SK-N-SH (cell line): ENCODE results near the gene C16orf74. TPM values are rescaled to one million over a fixed set of nuclear protein-coding genes. Genes with fewer than 3 reads are reported as not detected.

Source experiments
- CTCF ChIA-PET: fragments of 300-600, 350-600 bp; formaldehyde crosslinking; extraction: SDS; loops from one replicate; lab custom pipeline; 2021; lab: Yijun Ruan, JAX
- POLR2A ChIA-PET: fragments of 350-600 bp; sonication (Branson Sonifier 250); formaldehyde crosslinking; extraction: SDS; loops from one replicate; lab custom pipeline; 2020; ENCODE audit warnings: antibody characterized with exemption, inconsistent platforms; lab: Yijun Ruan, JAX
- DNase-seq: peaks from one replicate; pipeline ENCODE4 v3.0.0; 2012
- H2AFZ ChIP-seq: fragments of 200-600 bp; sonication (generic); 2 replicates; pipeline ENCODE4 v1.8.1; 2016; ENCODE audit warnings: antibody characterized with exemption, mild to moderate bottlenecking, low read depth
- H3F3A ChIP-seq: fragments of 200-600 bp; sonication (generic); replicated peaks from 2 replicates; pipeline ENCODE3; 2016; ENCODE audit warnings: antibody characterized with exemption, mild to moderate bottlenecking; ENCODE audit not compliant: insufficient read depth
- H3K27ac ChIP-seq, 2 experiments: fragments of 200-500 bp in 1 of 2; fragments of 200-600 bp in 1 of 2; sonication (Bioruptor generic) in 1 of 2; sonication (generic), shearing (Covaris generic) in 1 of 2; 2 replicates each; pipeline versions ENCODE4 v1.5.1 to v1.6.1; 2014 to 2016; ENCODE audit warnings: low read depth in 2 of 2, inconsistent platforms in 1 of 2, low read length in 1 of 2, mild to moderate bottlenecking in 1 of 2, mixed read lengths in 1 of 2
- H3K27me3 ChIP-seq: fragments of 200-600 bp; sonication (generic), shearing (Covaris generic); 2 replicates; pipeline ENCODE4 v1.6.1; 2016; ENCODE audit warnings: mixed run types; ENCODE audit not compliant: insufficient read depth
- H3K36me3 ChIP-seq, 2 experiments: fragments of 200-500 bp in 1 of 2; fragments of 200-600 bp in 1 of 2; sonication (Bioruptor generic) in 1 of 2; sonication (generic) in 1 of 2; replicated peaks in 1 of 2; 2 replicates each; pipeline versions ENCODE3 to v1.5.1; 2014 to 2016; ENCODE audit warnings: low read length in 1 of 2, mild to moderate bottlenecking in 1 of 2; ENCODE audit not compliant: insufficient read depth in 2 of 2, control insufficient read depth in 1 of 2
- H3K4me1 ChIP-seq, 2 experiments: fragments of 200-500 bp in 1 of 2; fragments of 200-600 bp in 1 of 2; sonication (Bioruptor generic) in 1 of 2; sonication (generic), shearing (Covaris generic) in 1 of 2; 2 replicates each; pipeline versions ENCODE4 v1.5.1 to v1.6.1; 2014 to 2016; ENCODE audit warnings: low read depth in 1 of 2, low read length in 1 of 2, mixed run types in 1 of 2; ENCODE audit not compliant: insufficient read depth in 2 of 2, control insufficient read depth in 1 of 2
- H3K4me2 ChIP-seq: fragments of 200-600 bp; sonication (generic), shearing (Covaris generic); 2 replicates; pipeline ENCODE4 v1.6.1; 2017; ENCODE audit warnings: mixed run types
- H3K4me3 ChIP-seq, 2 experiments: fragments of 200-500 bp in 1 of 2; fragments of 200-600 bp in 1 of 2; sonication (Bioruptor generic) in 1 of 2; sonication (generic), shearing (Covaris generic) in 1 of 2; 2 replicates each; pipeline versions ENCODE4 v1.5.1 to v1.8.1; 2014 to 2016; ENCODE audit warnings: low read depth in 2 of 2, inconsistent platforms in 1 of 2, low read length in 1 of 2, mild to moderate bottlenecking in 1 of 2, mixed read lengths in 1 of 2, moderate library complexity in 1 of 2
- H3K79me2 ChIP-seq: fragments of 200-600 bp; sonication (generic); 2 replicates; pipeline ENCODE4 v1.8.1; 2017; ENCODE audit warnings: mild to moderate bottlenecking; ENCODE audit not compliant: insufficient read depth
- H3K9ac ChIP-seq: fragments of 200-600 bp; sonication (generic); 2 replicates; pipeline ENCODE4 v1.6.1; 2017; ENCODE audit warnings: mixed run types
- H3K9me2 ChIP-seq: fragments of 200-600 bp; sonication (generic); 2 replicates; pipeline ENCODE4 v1.6.1; 2017; ENCODE audit warnings: mixed run types
- H3K9me3 ChIP-seq: fragments of 200-600 bp; sonication (generic); 2 replicates; pipeline ENCODE4 v1.6.1; 2017; ENCODE audit warnings: mixed run types, mild to moderate bottlenecking, moderate library complexity
- H4K20me1 ChIP-seq: fragments of 200-600 bp; sonication (generic); 2 replicates; pipeline ENCODE4 v1.6.1; 2017; ENCODE audit warnings: mild to moderate bottlenecking, mixed run types; ENCODE audit not compliant: insufficient read depth
- ELF1 ChIP-seq: IDR thresholded peaks from 2 replicates; pipeline ENCODE4 v1.4.0; 2012
- EP300 ChIP-seq, 2 experiments: IDR thresholded peaks; 2 replicates each; pipeline versions ENCODE4 v1.4.0 to v1.6.1; 2012; ENCODE audit warnings: borderline replicate concordance in 1 of 2, low read depth in 1 of 2, low read length in 1 of 2
- FOSL2 ChIP-seq: IDR thresholded peaks from 2 replicates; pipeline ENCODE4 v1.4.0; 2012; ENCODE audit warnings: low read depth, mild to moderate bottlenecking, moderate library complexity, borderline replicate concordance
- FOXM1 ChIP-seq: IDR thresholded peaks from 2 replicates; pipeline ENCODE4 v1.4.0; 2012; ENCODE audit warnings: low read depth, mild to moderate bottlenecking
- GABPA ChIP-seq: IDR thresholded peaks from 2 replicates; pipeline ENCODE4 v1.4.0; 2012; ENCODE audit warnings: low read depth, mild to moderate bottlenecking
- JUND ChIP-seq: IDR thresholded peaks from 2 replicates; pipeline ENCODE4 v1.4.0; 2012
- NRF1 ChIP-seq: IDR thresholded peaks from 2 replicates; pipeline ENCODE4 v1.6.1; 2012; ENCODE audit warnings: low read depth, mild to moderate bottlenecking, low read length
- POLR2AphosphoS5 ChIP-seq: IDR thresholded peaks from 2 replicates; pipeline ENCODE4 v1.6.1; 2012; ENCODE audit warnings: low read depth, low read length
- RCOR1 ChIP-seq: fragments of 150-350 bp; IDR thresholded peaks from 2 replicates; pipeline ENCODE4 v1.6.1; 2017; ENCODE audit warnings: antibody characterized with exemption, low read length
- RFX5 ChIP-seq: IDR thresholded peaks from 2 replicates; pipeline ENCODE4 v1.6.1; 2012; ENCODE audit warnings: mild to moderate bottlenecking, improper control_type of control experiment, low read length
- RXRA ChIP-seq: IDR thresholded peaks from 2 replicates; pipeline ENCODE4 v1.4.0; 2012; ENCODE audit warnings: low read depth, mild to moderate bottlenecking, borderline replicate concordance
- SIN3A ChIP-seq: IDR thresholded peaks from 2 replicates; pipeline ENCODE4 v1.6.1; 2012; ENCODE audit warnings: low read depth, mild to moderate bottlenecking, low read length, moderate library complexity, borderline replicate concordance
- SMC3 ChIP-seq: IDR thresholded peaks from 2 replicates; pipeline ENCODE4 v1.6.1; 2012; ENCODE audit warnings: low read depth, low read length, improper control_type of control experiment
- TAF1 ChIP-seq: IDR thresholded peaks from 2 replicates; pipeline ENCODE4 v1.6.1; 2012; ENCODE audit warnings: low read depth, mild to moderate bottlenecking, low read length, moderate library complexity, borderline replicate concordance
- YY1 ChIP-seq: IDR thresholded peaks from 2 replicates; pipeline ENCODE4 v1.4.0; 2012; ENCODE audit warnings: low read depth, mild to moderate bottlenecking
- WGBS: methylation state at CpG from one replicate; pipeline ENCODE4 v1.1.6; 2017; ENCODE audit warnings: low lambda C conversion rate; 5-methylcytosine and 5-hydroxymethylcytosine counted together
- polyA plus RNA-seq, 3 experiments: library from polyadenylated mRNA; depleted of rRNA; stranded (reverse); fragments of >200 nt; gene quantifications; 2 replicates each; pipeline ENCODE4 v1.2.3, GENCODE V29; 2012
- TF ChIP-seq, protein P1 (sequence below): fragments of 200-600 bp; sonication (generic); IDR thresholded peaks from 2 replicates; pipeline ENCODE4 v1.6.1; 2017; ENCODE audit warnings: antibody characterized with exemption, mild to moderate bottlenecking, moderate library complexity
- TF ChIP-seq, protein P2 (sequence below): IDR thresholded peaks from 2 replicates; pipeline ENCODE4 v1.4.0; 2012; ENCODE audit warnings: low read depth
- TF ChIP-seq, protein P3 (sequence below): fragments of 150-350 bp; IDR thresholded peaks from 2 replicates; pipeline ENCODE4 v1.6.1; 2017; ENCODE audit warnings: antibody characterized with exemption, low read length, low read depth, borderline replicate concordance
- TF ChIP-seq, protein P4 (sequence below): IDR thresholded peaks from 2 replicates; pipeline ENCODE4 v1.4.0; 2012; ENCODE audit warnings: low read depth, borderline replicate concordance
- TF ChIP-seq, protein P5 (sequence below): IDR thresholded peaks from 2 replicates; pipeline ENCODE4 v1.4.0; 2012; ENCODE audit warnings: low read depth, borderline replicate concordance

C16orf74 gene
- polyA plus RNA-seq, 1 of the 3 experiments (the other 2 are of a cell fraction), result 27.2 TPM

DNA sequence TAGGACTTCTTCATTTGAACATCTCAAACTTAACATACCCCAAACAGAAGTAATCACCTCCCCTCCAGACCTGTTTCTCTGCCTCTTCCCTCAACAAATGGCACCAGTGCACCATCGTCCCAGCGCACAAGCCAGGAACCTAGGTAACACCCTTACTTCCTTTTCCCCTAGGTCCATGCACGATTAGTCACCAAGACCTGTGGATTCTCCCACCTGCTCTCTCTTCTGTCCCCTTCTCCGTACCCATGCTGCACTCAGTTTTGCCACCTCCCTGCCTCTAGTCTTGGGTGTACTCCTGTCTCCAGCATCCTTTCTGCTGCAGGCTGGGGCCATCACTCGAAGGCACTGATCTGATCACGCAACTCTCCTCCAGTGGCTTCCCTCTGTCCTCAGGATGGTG, 45.3 kb upstream of the C16orf74 start:
- H4K20me1 ChIP-seq, result peaks cover 78% of the 10 kb centered on the region
- peaks cover 12 to 14% of the 10 kb centered on the region in 2 experiments; a peak in 2 of 4 replicates for H3K4me1 ChIP-seq
- H3K79me2 ChIP-seq, result peaks cover 100% of the 10 kb centered on the region
- no peak overlapping the region for H3K27ac ChIP-seq
- H3K36me3 ChIP-seq, result peaks cover 38 to 39% of the 10 kb centered on the region in 2 experiments
- TF ChIP-seq FOSL2 (no peak), JUND (no peak), EP300 (IDR thresholded peaks at IDR 0.05; ENCODE audit: borderline replicate concordance in 1 of 2, low read depth in 1 of 2, low read length in 1 of 2) (no peak), NRF1 (no peak), SMC3 (no peak), SIN3A (no peak), ELF1 (no peak), GABPA (no peak), RFX5 (no peak), RCOR1 (no peak), YY1 (no peak), POLR2AphosphoS5 (no peak), TAF1 (no peak), FOXM1 (no peak)
- TF ChIP-seq, protein P1, sequence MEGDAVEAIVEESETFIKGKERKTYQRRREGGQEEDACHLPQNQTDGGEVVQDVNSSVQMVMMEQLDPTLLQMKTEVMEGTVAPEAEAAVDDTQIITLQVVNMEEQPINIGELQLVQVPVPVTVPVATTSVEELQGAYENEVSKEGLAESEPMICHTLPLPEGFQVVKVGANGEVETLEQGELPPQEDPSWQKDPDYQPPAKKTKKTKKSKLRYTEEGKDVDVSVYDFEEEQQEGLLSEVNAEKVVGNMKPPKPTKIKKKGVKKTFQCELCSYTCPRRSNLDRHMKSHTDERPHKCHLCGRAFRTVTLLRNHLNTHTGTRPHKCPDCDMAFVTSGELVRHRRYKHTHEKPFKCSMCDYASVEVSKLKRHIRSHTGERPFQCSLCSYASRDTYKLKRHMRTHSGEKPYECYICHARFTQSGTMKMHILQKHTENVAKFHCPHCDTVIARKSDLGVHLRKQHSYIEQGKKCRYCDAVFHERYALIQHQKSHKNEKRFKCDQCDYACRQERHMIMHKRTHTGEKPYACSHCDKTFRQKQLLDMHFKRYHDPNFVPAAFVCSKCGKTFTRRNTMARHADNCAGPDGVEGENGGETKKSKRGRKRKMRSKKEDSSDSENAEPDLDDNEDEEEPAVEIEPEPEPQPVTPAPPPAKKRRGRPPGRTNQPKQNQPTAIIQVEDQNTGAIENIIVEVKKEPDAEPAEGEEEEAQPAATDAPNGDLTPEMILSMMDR, result no peak
- TF ChIP-seq, protein P2, sequence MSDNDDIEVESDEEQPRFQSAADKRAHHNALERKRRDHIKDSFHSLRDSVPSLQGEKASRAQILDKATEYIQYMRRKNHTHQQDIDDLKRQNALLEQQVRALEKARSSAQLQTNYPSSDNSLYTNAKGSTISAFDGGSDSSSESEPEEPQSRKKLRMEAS, result no peak
- TF ChIP-seq, protein P3, sequence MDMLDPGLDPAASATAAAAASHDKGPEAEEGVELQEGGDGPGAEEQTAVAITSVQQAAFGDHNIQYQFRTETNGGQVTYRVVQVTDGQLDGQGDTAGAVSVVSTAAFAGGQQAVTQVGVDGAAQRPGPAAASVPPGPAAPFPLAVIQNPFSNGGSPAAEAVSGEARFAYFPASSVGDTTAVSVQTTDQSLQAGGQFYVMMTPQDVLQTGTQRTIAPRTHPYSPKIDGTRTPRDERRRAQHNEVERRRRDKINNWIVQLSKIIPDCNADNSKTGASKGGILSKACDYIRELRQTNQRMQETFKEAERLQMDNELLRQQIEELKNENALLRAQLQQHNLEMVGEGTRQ, result no peak
- H3K9me2 ChIP-seq, result no peaks in the 10 kb centered on the region
- H3K9me3 ChIP-seq, result no peaks in the 10 kb centered on the region
- CTCF ChIA-PET, result no interaction called here
- POLR2A ChIA-PET, result no interaction called here
- H2AFZ ChIP-seq, result no peak overlapping the region
- DNase-seq, result no peak
- no peak overlapping the region for H3K9ac ChIP-seq
- WGBS, result 96% methylated on average over 6 of the region's 6 CpGs
- no peak overlapping the region for H3K4me3 ChIP-seq
- H3K4me2 ChIP-seq, result no peak overlapping the region
- H3F3A ChIP-seq, result no peaks in the 10 kb centered on the region
- no peaks in the 10 kb centered on the region for H3K27me3 ChIP-seq

DNA sequence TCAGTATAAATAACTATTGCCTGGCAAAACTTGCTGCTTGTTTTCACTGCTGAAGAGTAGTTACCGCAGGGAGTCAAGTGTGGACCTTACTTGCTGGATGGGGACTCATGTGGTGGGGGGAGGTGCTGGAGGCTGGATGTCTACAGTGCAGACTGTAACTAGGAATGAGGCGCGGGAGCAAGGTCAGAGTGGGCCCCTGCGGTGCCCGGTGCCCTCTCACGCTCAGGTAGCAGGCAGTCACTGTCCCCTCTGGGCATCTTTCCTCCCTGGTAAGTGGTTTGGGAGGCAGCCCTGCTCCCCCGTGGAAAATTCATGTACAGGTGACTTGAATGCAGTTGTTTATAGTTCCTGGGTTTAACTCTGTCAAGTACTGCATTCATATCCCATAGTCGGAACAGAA, 43.8 kb upstream of the C16orf74 start:
- ChIA-PET CTCF (interaction anchor here (0.7 to 1.4 kb wide), 2 partner anchors 25 to 35 kb away, joined by 3 read pairs; no protein-coding TSS in a partner anchor), POLR2A (no interaction called here)
- Histone ChIP-seq H3K79me2 (peaks cover 100% of the 10 kb centered on the region), H3K4me1 (peaks cover 4 to 7% of the 10 kb centered on the region in 2 experiments; a peak in 1 of 4 replicates), H3K4me3 (no peak overlapping the region), H3K27ac (no peak overlapping the region), H4K20me1 (peaks cover 81% of the 10 kb centered on the region), H3K36me3 (peaks cover 38 to 39% of the 10 kb centered on the region in 2 experiments), H2AFZ (no peak overlapping the region), H3K27me3 (no peaks in the 10 kb centered on the region), H3K9me3 (no peaks in the 10 kb centered on the region), H3K9me2 (no peaks in the 10 kb centered on the region), H3F3A (no peaks in the 10 kb centered on the region), H3K9ac (no peak overlapping the region), H3K4me2 (no peak overlapping the region)
- DNase-seq, result no peak
- whole genome bisulfite sequencing, result 84% methylated on average over 4 of the region's 8 CpGs
- TF ChIP-seq ELF1, result no peak
- TF ChIP-seq, protein P4, sequence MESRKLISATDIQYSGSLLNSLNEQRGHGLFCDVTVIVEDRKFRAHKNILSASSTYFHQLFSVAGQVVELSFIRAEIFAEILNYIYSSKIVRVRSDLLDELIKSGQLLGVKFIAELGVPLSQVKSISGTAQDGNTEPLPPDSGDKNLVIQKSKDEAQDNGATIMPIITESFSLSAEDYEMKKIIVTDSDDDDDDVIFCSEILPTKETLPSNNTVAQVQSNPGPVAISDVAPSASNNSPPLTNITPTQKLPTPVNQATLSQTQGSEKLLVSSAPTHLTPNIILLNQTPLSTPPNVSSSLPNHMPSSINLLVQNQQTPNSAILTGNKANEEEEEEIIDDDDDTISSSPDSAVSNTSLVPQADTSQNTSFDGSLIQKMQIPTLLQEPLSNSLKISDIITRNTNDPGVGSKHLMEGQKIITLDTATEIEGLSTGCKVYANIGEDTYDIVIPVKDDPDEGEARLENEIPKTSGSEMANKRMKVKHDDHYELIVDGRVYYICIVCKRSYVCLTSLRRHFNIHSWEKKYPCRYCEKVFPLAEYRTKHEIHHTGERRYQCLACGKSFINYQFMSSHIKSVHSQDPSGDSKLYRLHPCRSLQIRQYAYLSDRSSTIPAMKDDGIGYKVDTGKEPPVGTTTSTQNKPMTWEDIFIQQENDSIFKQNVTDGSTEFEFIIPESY, result no peak
- no peak for TF ChIP-seq NRF1
- TF ChIP-seq, protein P3, result no peak
- TF ChIP-seq, protein P2, result no peak
- TF ChIP-seq, protein P5, sequence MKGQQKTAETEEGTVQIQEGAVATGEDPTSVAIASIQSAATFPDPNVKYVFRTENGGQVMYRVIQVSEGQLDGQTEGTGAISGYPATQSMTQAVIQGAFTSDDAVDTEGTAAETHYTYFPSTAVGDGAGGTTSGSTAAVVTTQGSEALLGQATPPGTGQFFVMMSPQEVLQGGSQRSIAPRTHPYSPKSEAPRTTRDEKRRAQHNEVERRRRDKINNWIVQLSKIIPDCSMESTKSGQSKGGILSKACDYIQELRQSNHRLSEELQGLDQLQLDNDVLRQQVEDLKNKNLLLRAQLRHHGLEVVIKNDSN, result no peak
- no peak for TF ChIP-seq RXRA
- TF ChIP-seq GABPA, result no peak
- no peak for TF ChIP-seq POLR2AphosphoS5
